ENCODE measurements around the gene ADM. TPM values are rescaled to one million over a fixed set of nuclear protein-coding genes. Genes with fewer than 3 reads are reported as not detected.
A peak's percentile ranks its signal among the peaks of the same experiment; 100 is the strongest.

Gene ADM
- total RNA-seq, 1 donor from 2014 or later = 24.5 TPM

DNA sequence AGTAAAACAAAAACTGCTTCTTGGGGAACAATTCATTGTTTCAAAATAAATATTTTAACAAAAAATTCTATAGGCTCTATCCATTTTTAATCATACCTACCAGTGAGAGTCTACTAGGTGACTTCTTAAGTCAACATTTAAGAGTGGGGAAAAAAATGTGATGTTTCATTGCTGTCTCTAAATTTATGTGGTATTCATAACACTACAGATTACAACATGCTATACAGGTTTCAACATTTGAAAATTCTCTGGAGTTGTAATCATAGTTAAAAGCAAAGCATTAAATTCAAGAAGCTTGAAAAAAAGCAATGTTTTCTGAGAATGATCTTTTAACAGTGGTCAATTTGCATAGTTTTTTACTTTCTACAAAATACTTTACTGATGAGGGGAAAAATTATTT lies 29.2 kb upstream of the ADM start:
- intact Hi-C loops (cut with DNase I) = no loop called here
- H3K4me3 ChIP-seq = no peak overlapping the region
- no peaks in the 10 kb centered on the region for H3K27me3 ChIP-seq
- DNase-seq = no peak
- ATAC-seq = no peak
- TF ChIP-seq, protein P1, sequence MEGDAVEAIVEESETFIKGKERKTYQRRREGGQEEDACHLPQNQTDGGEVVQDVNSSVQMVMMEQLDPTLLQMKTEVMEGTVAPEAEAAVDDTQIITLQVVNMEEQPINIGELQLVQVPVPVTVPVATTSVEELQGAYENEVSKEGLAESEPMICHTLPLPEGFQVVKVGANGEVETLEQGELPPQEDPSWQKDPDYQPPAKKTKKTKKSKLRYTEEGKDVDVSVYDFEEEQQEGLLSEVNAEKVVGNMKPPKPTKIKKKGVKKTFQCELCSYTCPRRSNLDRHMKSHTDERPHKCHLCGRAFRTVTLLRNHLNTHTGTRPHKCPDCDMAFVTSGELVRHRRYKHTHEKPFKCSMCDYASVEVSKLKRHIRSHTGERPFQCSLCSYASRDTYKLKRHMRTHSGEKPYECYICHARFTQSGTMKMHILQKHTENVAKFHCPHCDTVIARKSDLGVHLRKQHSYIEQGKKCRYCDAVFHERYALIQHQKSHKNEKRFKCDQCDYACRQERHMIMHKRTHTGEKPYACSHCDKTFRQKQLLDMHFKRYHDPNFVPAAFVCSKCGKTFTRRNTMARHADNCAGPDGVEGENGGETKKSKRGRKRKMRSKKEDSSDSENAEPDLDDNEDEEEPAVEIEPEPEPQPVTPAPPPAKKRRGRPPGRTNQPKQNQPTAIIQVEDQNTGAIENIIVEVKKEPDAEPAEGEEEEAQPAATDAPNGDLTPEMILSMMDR (IDR thresholded peaks at IDR 0.05) = no peak
- H3K4me1 ChIP-seq = no peaks in the 10 kb centered on the region
- no peak overlapping the region for H3K27ac ChIP-seq
- no peaks in the 10 kb centered on the region for H3K36me3 ChIP-seq
- H3K9me3 ChIP-seq = no peaks in the 10 kb centered on the region

DNA sequence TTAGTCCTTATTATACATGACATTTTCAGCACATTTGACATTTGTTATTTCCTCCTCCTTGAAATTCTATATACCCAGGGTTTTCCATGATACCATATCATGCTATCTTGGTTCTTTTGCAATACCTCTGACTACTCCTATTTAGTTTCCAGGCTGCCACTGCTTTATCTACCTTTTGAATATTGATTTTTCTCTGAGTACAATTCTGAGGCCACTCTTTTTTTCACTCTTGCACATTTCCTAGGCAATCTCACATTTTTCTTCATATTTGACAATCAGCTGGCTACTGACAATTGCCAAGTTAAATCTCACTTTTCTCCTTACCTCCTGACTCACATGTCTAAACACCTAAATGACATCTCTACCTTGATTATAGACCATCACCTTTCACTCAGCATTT lies 22.8 kb upstream of the ADM start:
- no peak overlapping the region for H3K27ac ChIP-seq
- DNase-seq (no peak), ATAC-seq (no peak)
- H3K9me3 ChIP-seq = no peaks in the 10 kb centered on the region
- H3K27me3 ChIP-seq = no peaks in the 10 kb centered on the region
- H3K36me3 ChIP-seq = no peaks in the 10 kb centered on the region
- H3K4me1 ChIP-seq = peaks cover 24% of the 10 kb centered on the region
- H3K4me3 ChIP-seq = no peak overlapping the region
- intact Hi-C loops (cut with DNase I) = no loop called here
- TF ChIP-seq, protein P1 (IDR thresholded peaks at IDR 0.05) = no peak

DNA sequence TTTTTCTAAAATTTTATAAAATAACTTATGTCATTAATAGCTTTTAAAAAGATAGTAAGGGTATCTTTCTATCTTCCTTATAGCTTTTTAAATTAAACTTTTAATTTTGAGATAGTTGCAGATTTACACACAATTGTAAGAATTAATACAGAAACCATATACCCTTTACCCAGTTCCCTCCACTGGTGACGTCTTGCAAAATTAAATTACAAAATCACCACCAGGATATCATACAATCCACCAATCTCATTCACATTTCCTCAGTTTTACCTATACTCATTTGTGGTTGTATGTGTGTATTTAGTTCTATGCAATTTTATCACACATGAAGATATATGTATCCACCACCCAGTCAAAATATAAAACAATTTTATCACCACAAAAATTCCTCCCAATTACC lies 20.9 kb upstream of the ADM start:
- TF ChIP-seq, protein P1 (IDR thresholded peaks at IDR 0.05) = no peak
- intact Hi-C loops (cut with DNase I) = no loop called here
- Histone ChIP-seq H3K9me3 (no peaks in the 10 kb centered on the region), H3K27me3 (no peaks in the 10 kb centered on the region), H3K4me1 (peaks cover 24% of the 10 kb centered on the region), H3K4me3 (no peak overlapping the region), H3K36me3 (no peaks in the 10 kb centered on the region), H3K27ac (no peak overlapping the region)
- DNase-seq (no peak), ATAC-seq (no peak)

DNA sequence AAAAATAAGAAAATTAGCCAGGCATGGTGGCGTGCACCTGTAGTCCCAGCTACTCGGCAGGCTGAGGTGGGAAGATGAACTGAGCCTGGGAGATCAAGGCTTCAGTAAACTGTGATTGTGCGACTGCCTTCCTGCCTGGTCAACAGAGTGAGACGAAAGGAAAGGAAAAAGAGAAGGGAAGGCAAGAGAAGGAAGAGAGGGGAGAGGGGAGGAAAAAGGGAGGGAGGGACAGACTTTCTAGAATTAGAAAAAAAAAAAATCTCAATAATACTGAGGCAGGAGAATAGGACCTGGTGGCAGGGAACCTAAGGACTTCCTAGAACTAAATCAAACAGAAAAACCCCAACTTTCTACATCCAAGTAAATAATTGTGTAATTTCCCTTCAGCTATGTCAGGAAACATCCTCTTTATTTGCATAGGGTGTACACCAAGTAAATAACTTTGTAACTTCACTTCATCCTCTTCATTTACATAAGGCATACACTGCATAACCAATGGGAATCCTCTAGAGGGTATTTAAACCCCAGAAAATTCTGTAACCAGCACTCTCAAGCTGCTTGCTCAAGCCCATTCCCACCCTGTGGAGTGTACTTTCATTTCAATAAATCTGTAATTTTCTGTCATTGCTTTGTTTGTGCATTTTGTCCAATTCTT lies 19.6 kb upstream of the ADM start:
- intact Hi-C loops (cut with DNase I) = no loop called here
- H3K36me3 ChIP-seq = no peaks in the 10 kb centered on the region
- H3K27ac ChIP-seq = no peak overlapping the region
- H3K27me3 ChIP-seq = no peaks in the 10 kb centered on the region
- no peaks in the 10 kb centered on the region for H3K9me3 ChIP-seq
- TF ChIP-seq, protein P1 (IDR thresholded peaks at IDR 0.05) = no peak
- H3K4me3 ChIP-seq = no peak overlapping the region
- no peak for DNase-seq
- peaks cover 29% of the 10 kb centered on the region for H3K4me1 ChIP-seq
- ATAC-seq = peak; percentile 51

DNA sequence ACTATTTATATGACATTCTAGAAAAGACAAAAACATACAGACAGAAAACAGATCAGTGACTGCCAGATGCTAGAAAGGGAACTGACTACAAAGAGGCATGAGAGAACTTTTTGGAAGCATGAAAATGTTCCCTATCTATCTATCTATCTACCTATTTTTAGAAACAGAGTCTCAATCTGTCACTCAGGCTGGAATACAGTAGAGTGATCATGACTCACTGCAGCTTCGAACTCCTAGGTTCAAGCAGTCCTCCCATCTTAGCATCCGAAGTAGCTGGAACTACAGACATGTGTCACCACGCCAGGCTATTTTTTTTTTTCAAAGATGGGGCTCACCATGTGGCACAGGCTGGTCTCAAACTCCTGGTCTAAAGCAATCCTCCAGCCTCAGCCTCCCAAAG lies 17.7 kb upstream of the ADM start:
- TF ChIP-seq, protein P1 (IDR thresholded peaks at IDR 0.05) = no peak
- Histone ChIP-seq H3K9me3 (no peaks in the 10 kb centered on the region), H3K4me1 (peaks cover 39% of the 10 kb centered on the region), H3K36me3 (no peaks in the 10 kb centered on the region), H3K27me3 (no peaks in the 10 kb centered on the region), H3K27ac (no peak overlapping the region), H3K4me3 (no peak overlapping the region)
- ATAC-seq (no peak), DNase-seq (no peak)
- intact Hi-C loops (cut with DNase I) = no loop called here
